Calu3 (cell line): ENCODE measurements around the gene SLC38A6. TPM values are rescaled to one million over a fixed set of nuclear protein-coding genes. Genes with fewer than 3 reads are reported as not detected.

ENCODE experiments used
- BruUV-seq: library from RNA; stranded (reverse); fragments of 400-500 nt; replicated peaks from 2 replicates; lab custom pipeline; 2021; lab: Mats Ljungman, UMichigan
- CTCF ChIA-PET: fragments of 300-600 bp; sonication (Branson Sonifier 250); formaldehyde crosslinking; loops from one replicate; lab custom pipeline; 2022; ENCODE audit warnings: antibody characterized with exemption; lab: Charles Lee
- DNase-seq: peaks from one replicate; pipeline ENCODE4 v3.0.0; 2022
- H3K27ac Mint-ChIP-seq: one replicate; pipeline ENCODE4 v1.8.0; 2022; ENCODE audit warnings: mixed read lengths; ENCODE audit not compliant: unreplicated experiment
- H3K27me3 Mint-ChIP-seq: one replicate; pipeline ENCODE4 v1.8.0; 2022; ENCODE audit warnings: mixed read lengths; ENCODE audit not compliant: unreplicated experiment
- H3K36me3 Mint-ChIP-seq: one replicate; pipeline ENCODE4 v1.8.0; 2022; ENCODE audit warnings: mild to moderate bottlenecking, moderate library complexity, mixed read lengths; ENCODE audit not compliant: insufficient read depth, unreplicated experiment
- H3K4me1 Mint-ChIP-seq: one replicate; pipeline ENCODE4 v1.8.0; 2022; ENCODE audit warnings: mild to moderate bottlenecking, low read depth, mixed read lengths; ENCODE audit not compliant: unreplicated experiment
- H3K4me3 Mint-ChIP-seq: one replicate; pipeline ENCODE4 v1.8.0; 2022; ENCODE audit warnings: mild to moderate bottlenecking, low read depth, moderate library complexity, mixed read lengths; ENCODE audit not compliant: unreplicated experiment
- H3K9me3 Mint-ChIP-seq: one replicate; pipeline ENCODE4 v1.8.0; 2022; ENCODE audit warnings: low read depth, mixed read lengths; ENCODE audit not compliant: unreplicated experiment
- intact Hi-C: fragments of 100-400 bp; cut with micrococcal nuclease; formaldehyde crosslinking; loops from one replicate; pipeline ENCODE4 v1.10.0; 2022; ENCODE audit not compliant: unreplicated experiment
- total RNA-seq: library from RNA; stranded (reverse); gene quantifications from 2 replicates; pipeline ENCODE4 v1.2.3, GENCODE V29; 2022
- TF ChIP-seq, protein P1 (sequence below): fragments of 200-600 bp; IDR thresholded peaks from one replicate; pipeline ENCODE4 v1.8.0; 2022; ENCODE audit warnings: antibody characterized with exemption; ENCODE audit not compliant: unreplicated experiment

Gene SLC38A6
- total RNA-seq, 1 experiment from 2014 or later = 9.9 TPM

DNA sequence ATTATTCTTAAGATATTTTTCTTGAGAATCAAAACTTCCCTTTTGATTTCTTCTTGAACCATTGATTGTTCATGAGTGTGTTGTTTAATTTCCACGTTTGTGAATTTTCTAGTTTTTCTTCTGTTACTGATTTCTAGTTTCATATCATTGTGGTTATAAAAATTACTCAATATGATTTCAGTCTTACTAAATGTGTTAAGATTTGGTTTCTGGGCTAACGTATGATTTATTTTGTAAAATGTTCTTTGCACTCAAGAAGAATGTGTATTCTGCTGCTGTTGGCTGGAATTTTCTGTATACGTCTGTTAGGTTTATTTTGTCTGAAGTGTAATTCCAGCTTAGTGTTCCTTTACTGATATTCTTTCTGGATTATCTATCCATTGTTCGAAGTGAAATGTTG, 24.8 kb upstream of the SLC38A6 start:
- intact Hi-C loops = no loop called here

DNA sequence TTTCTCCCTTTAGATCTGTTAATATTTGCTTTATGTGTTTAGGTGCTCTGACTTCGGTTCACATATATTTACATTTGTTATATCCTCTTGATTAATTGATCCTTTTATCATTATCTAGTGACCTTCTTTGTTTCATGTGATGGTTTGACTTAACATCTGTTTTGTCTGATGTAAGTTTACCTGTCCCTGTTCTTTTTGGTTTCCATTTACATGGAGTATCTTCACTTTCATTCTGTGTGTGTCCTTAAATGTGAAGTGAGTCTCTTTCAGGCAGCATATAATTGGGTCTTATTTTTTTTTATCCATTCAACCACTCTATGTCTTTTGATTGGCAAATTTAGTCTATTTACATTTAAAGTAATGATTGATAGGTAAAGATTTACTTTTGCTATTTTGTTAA, 24.4 kb upstream of the SLC38A6 start:
- no TSS peak for BruUV-seq
- peaks cover 14% of the 10 kb centered on the region for H3K9me3 Mint-ChIP-seq
- TF ChIP-seq, protein P1, sequence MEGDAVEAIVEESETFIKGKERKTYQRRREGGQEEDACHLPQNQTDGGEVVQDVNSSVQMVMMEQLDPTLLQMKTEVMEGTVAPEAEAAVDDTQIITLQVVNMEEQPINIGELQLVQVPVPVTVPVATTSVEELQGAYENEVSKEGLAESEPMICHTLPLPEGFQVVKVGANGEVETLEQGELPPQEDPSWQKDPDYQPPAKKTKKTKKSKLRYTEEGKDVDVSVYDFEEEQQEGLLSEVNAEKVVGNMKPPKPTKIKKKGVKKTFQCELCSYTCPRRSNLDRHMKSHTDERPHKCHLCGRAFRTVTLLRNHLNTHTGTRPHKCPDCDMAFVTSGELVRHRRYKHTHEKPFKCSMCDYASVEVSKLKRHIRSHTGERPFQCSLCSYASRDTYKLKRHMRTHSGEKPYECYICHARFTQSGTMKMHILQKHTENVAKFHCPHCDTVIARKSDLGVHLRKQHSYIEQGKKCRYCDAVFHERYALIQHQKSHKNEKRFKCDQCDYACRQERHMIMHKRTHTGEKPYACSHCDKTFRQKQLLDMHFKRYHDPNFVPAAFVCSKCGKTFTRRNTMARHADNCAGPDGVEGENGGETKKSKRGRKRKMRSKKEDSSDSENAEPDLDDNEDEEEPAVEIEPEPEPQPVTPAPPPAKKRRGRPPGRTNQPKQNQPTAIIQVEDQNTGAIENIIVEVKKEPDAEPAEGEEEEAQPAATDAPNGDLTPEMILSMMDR = no peak
- intact Hi-C loops = no loop called here
- no peak for DNase-seq
- H3K36me3 Mint-ChIP-seq = no peaks in the 10 kb centered on the region
- H3K4me3 Mint-ChIP-seq = no peak overlapping the region
- H3K27ac Mint-ChIP-seq = no peak overlapping the region
- no peaks in the 10 kb centered on the region for H3K4me1 Mint-ChIP-seq
- no peaks in the 10 kb centered on the region for H3K27me3 Mint-ChIP-seq
- CTCF ChIA-PET = no interaction called here

More for the DNA sequence above, 24.8 kb upstream of the SLC38A6 start:
- CTCF ChIA-PET = no interaction called here
- H3K27ac Mint-ChIP-seq = no peak overlapping the region
- H3K4me3 Mint-ChIP-seq = no peak overlapping the region
- TF ChIP-seq, protein P1 = no peak
- H3K27me3 Mint-ChIP-seq = no peaks in the 10 kb centered on the region
- no peaks in the 10 kb centered on the region for H3K4me1 Mint-ChIP-seq
- BruUV-seq = no TSS peak
- DNase-seq = no peak
- H3K36me3 Mint-ChIP-seq = no peaks in the 10 kb centered on the region
- H3K9me3 Mint-ChIP-seq = peaks cover 14% of the 10 kb centered on the region

DNA sequence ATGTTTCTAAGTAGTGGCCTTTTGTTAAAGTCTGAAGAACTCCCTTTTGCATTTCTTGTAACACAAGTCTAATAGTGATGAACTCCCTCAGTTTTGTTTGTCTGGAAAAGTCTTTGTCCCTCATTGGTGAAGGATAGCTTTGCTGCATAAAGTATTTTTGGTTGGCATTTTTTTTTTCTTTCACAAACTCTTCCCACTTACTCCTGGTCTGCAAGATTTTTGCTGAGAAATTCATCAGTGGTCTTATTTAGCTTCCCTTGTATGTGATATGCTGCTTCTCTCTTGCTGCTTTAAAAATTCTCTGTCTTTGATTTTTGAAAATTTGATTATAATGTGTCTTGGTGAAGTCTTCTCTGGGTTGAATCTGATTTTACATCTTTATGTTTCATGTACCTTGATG, 22.9 kb upstream of the SLC38A6 start:
- intact Hi-C loops = no loop called here
- Mint-ChIP-seq H3K36me3 (no peaks in the 10 kb centered on the region), H3K27ac (no peak overlapping the region), H3K4me3 (no peak overlapping the region), H3K4me1 (no peaks in the 10 kb centered on the region), H3K27me3 (no peaks in the 10 kb centered on the region), H3K9me3 (peaks cover 14% of the 10 kb centered on the region)
- CTCF ChIA-PET = no interaction called here
- no peak for DNase-seq
- BruUV-seq = no TSS peak
- TF ChIP-seq, protein P1 = no peak

DNA sequence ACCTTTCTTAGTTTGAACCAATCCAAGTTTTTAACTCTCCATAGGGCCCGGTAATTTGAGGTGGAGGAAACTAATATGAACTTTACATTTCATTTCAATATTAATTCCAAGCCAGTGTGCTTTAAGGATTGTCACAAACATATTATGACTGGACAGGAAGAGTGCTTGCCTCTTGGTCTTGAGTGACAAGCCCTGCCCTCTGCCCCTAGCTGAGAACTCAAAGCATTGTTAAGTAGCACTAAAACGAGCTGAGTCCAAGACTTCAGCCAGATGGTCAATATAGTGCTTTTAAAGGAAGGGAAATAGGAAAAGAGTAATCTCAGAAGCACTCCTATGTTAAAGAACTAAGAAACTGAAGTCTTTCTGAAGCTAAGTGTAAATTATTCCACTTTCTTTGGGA, 17.3 kb upstream of the SLC38A6 start:
- Mint-ChIP-seq H3K4me1 (no peaks in the 10 kb centered on the region), H3K4me3 (no peak overlapping the region), H3K36me3 (no peaks in the 10 kb centered on the region), H3K27me3 (no peaks in the 10 kb centered on the region), H3K9me3 (peaks cover 3% of the 10 kb centered on the region), H3K27ac (no peak overlapping the region)
- TF ChIP-seq, protein P1 = no peak
- CTCF ChIA-PET = interaction anchor here (1.4 kb wide), 1 partner anchor 9 kb away, joined by 3 read pairs; no protein-coding TSS in a partner anchor
- no TSS peak for BruUV-seq
- intact Hi-C loops = no loop called here
- no peak for DNase-seq
